Measurements from ENCODE around the gene RASSF7. TPM values are rescaled to one million over a fixed set of nuclear protein-coding genes. Genes with fewer than 3 reads are reported as not detected.

RASSF7 gene
- total RNA-seq, 1 experiment from 2014 or later, result 36.2 TPM

DNA sequence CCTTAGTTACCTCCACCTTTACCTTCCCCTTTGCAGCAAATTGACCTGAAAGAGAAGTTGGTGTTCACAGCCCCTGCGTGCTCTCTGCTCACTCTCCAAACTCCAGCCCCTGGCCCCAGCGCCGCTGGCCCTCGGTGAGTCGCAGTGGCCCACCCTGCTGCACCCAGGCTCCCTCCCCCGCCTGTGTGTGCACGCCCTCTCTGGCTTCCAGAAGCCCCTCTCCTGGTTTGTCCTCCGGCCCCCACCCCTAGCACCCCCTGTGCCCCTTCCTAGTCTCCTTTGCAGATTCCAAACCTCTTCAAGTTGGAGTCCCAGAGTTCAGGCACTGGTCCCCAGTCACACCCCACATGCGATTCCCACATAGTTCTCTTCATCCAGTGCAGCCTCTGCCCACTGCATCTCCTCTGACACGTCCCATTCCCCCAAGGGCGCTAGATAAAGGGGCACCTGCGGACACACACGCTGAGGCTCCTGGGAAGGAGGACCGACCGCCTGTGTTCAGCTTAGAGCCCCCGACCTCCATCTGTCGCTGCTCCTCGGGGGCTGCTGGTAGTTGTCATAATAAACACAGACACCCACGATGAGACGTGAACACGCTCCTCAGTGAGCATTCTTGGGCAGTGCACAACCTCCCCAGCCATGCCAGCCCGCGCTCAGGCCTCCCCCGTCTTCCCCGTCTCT lies 14.0 kb downstream of the RASSF7 start:
- Histone ChIP-seq H3K79me2 (ENCODE audit: low read depth) (peaks cover 31% of the 10 kb centered on the region), H3K27me3 (ENCODE audit: insufficient read depth, low read depth) (no peaks in the 10 kb centered on the region), H4K20me1 (ENCODE audit: insufficient read depth) (peaks cover 28% of the 10 kb centered on the region), H3K9me2 (ENCODE audit: insufficient read depth) (no peaks in the 10 kb centered on the region), H3K4me1 (replicated peaks; ENCODE audit: insufficient read depth) (peaks cover 16% of the 10 kb centered on the region), H3K4me3 (peak overlapping the region; percentile 68; the same call in 1 of the 2 replicates), H3K36me3 (ENCODE audit: low read depth) (no peaks in the 10 kb centered on the region; the same call in 1 of the 2 replicates), H3K9me3 (ENCODE audit: insufficient read depth, low read depth) (no peaks in the 10 kb centered on the region), H3K27ac (no peak overlapping the region), H2AFZ (peak overlapping the region; percentile 84), H3K4me2 (peak overlapping the region; percentile 83), H3F3A (ENCODE audit: insufficient read depth, low read depth) (no peaks in the 10 kb centered on the region)
- no TSS peak for BruUV-seq (replicated peaks)
- intact Hi-C loops (cut with micrococcal nuclease; ENCODE audit: unreplicated experiment), result no loop called here
- DNase-seq, result no peak
- POLR2A ChIA-PET (ENCODE audit: unreplicated experiment), result interaction anchor here (0.6 to 1.1 kb wide), 2 partner anchors 15 to 41 kb away, joined by 3 read pairs; no protein-coding TSS in a partner anchor
- CTCF ChIA-PET, result interaction anchor here (0.6 kb wide), 1 partner anchor 144 kb away, joined by 6 read pairs; no protein-coding TSS in a partner anchor
- no peak for TF ChIP-seq EZH2 (IDR thresholded peaks at IDR 0.05; ENCODE audit: low read depth)
- TF ChIP-seq, protein P1, sequence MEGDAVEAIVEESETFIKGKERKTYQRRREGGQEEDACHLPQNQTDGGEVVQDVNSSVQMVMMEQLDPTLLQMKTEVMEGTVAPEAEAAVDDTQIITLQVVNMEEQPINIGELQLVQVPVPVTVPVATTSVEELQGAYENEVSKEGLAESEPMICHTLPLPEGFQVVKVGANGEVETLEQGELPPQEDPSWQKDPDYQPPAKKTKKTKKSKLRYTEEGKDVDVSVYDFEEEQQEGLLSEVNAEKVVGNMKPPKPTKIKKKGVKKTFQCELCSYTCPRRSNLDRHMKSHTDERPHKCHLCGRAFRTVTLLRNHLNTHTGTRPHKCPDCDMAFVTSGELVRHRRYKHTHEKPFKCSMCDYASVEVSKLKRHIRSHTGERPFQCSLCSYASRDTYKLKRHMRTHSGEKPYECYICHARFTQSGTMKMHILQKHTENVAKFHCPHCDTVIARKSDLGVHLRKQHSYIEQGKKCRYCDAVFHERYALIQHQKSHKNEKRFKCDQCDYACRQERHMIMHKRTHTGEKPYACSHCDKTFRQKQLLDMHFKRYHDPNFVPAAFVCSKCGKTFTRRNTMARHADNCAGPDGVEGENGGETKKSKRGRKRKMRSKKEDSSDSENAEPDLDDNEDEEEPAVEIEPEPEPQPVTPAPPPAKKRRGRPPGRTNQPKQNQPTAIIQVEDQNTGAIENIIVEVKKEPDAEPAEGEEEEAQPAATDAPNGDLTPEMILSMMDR (conservative IDR thresholded peaks at IDR 0.05), result no peak

DNA sequence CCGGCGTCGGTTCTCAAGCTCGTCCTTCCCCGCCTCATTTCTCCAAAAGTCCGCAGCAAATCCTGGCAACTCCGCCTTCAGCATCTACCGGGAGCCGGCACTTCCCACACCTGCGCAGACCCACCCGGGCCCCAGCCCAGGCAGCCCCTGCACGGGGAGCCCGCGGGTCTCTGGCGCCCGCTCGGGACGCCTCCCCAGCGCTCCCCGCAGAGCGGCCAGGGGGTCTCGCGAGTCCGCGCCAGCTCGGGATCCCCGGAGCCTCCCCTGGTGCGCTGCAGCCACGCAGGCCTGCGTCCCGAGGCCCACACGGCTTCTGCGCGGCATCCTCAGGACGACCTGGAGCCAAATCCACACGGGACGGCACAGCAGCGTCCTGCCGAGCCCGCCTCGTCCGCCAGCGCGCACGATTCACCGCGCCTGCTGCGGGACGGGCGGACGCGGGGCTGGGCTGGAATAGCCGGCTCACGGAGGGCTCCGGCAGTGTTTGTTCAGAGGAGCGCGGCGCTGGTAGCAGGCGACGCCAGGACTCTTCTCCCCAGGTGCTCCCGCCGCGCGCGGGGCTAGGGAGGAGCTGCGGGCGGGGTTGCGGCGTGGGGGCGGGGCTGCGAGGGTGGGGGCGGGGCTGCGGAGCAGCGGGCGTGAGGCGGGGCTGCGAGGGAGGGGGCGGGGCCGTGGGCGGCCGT lies 14.7 kb downstream of the RASSF7 start:
- H2AFZ ChIP-seq, result peak overlapping the region; percentile 84
- H3K79me2 ChIP-seq (ENCODE audit: low read depth), result peaks cover 38% of the 10 kb centered on the region
- TF ChIP-seq, protein P1 (conservative IDR thresholded peaks at IDR 0.05), result no peak
- no peak for TF ChIP-seq EZH2 (IDR thresholded peaks at IDR 0.05; ENCODE audit: low read depth)
- peaks cover 16% of the 10 kb centered on the region for H3K4me1 ChIP-seq (replicated peaks; ENCODE audit: insufficient read depth)
- BruUV-seq (replicated peaks), result no TSS peak
- no peaks in the 10 kb centered on the region for H3F3A ChIP-seq (ENCODE audit: insufficient read depth, low read depth)
- peaks cover 35% of the 10 kb centered on the region for H4K20me1 ChIP-seq (ENCODE audit: insufficient read depth)
- peak overlapping the region; percentile 68 for H3K4me3 ChIP-seq
- H3K27me3 ChIP-seq (ENCODE audit: insufficient read depth, low read depth), result no peaks in the 10 kb centered on the region
- no peak for DNase-seq
- no peaks in the 10 kb centered on the region; the same call in 1 of the 2 replicates for H3K36me3 ChIP-seq (ENCODE audit: low read depth)
- H3K9me3 ChIP-seq (ENCODE audit: insufficient read depth, low read depth), result no peaks in the 10 kb centered on the region
- ChIA-PET CTCF (interaction anchor here (0.6 kb wide), 2 partner anchors 42 to 143 kb away, joined by 3 to 6 read pairs; no protein-coding TSS in a partner anchor), POLR2A (ENCODE audit: unreplicated experiment) (interaction anchor here (0.6 to 1.1 kb wide), 5 partner anchors 14 to 368 kb away, joined by 3 to 6 read pairs (median 4); partner anchors contain the start of gene BET1L)
- no peaks in the 10 kb centered on the region for H3K9me2 ChIP-seq (ENCODE audit: insufficient read depth)
- peak overlapping the region; percentile 83 for H3K4me2 ChIP-seq
- H3K27ac ChIP-seq, result no peak overlapping the region
- intact Hi-C loops (cut with micrococcal nuclease; ENCODE audit: unreplicated experiment), result no loop called here

DNA sequence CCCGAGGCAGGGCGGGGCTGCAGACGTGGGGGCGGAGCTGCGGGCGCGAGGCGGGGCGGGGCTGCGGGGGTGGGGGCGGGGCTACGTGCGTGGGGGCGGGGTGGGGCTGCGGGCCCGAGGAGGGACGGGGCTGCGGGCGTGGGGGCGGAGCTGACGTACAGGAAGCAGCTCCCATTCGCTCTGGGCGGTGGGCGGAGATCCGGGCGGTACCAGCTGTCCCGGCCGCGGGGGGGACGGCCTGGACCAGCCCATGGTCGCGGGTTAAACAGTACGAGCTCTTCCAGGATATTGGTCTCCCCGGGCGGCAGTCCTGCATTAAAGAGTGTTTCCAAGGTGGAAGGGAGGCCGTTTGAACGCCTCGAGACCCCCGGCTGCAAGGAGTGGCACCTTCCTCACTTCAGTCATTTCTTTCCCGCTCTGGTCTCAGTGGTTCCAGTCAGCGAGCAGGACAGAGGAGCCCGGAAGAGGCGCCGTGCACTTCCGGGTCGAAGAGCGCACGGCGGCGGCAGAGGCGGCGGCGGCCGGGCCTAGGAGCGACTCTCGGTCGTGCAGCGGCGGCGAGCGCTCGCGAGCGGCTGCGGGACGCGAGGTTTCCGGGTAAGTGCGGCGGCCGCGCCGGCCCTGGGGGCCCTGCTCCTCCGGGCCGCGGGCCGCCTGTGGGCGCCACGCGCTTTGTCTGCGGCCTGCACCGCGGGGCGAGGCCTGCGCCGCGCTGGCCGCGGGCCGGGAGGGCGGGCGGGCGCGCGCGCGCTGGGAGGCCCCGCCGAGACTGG lies 15.4 kb downstream of the RASSF7 start, which contains the start of gene PHRF1:
Gene PHRF1, plus strand, starts transcription at position 475 of the 773 bp plus-strand sequence. CDS start 5,043 bp downstream, outside the sequence.
- Histone ChIP-seq H2AFZ (peak within 1 kb of the TSS; percentile 84), H3K27me3 (ENCODE audit: insufficient read depth, low read depth) (no peaks in the 10 kb centered on the region), H3K4me3 (peak within 1 kb of the TSS; percentile 79), H3K9me2 (ENCODE audit: insufficient read depth) (no peaks in the 10 kb centered on the region), H3K4me1 (replicated peaks; ENCODE audit: insufficient read depth) (peaks cover 16% of the 10 kb centered on the region), H3K36me3 (ENCODE audit: low read depth) (no peaks in the 10 kb centered on the region; the same call in 1 of the 2 replicates), H3K9me3 (ENCODE audit: insufficient read depth, low read depth) (no peaks in the 10 kb centered on the region), H3K4me2 (peak within 1 kb of the TSS; percentile 85), H3K27ac (peak within 1 kb of the TSS; percentile 61; the same call in 1 of the 2 replicates), H3F3A (ENCODE audit: insufficient read depth, low read depth) (no peaks in the 10 kb centered on the region), H4K20me1 (ENCODE audit: insufficient read depth) (peaks cover 40% of the 10 kb centered on the region), H3K79me2 (ENCODE audit: low read depth) (peaks cover 45% of the 10 kb centered on the region)
- DNase-seq, result peak; percentile 67 to 88
- intact Hi-C loops (cut with micrococcal nuclease; ENCODE audit: unreplicated experiment), result no loop called here
- BruUV-seq (replicated peaks), result no TSS peak
- TF ChIP-seq, protein P1 (conservative IDR thresholded peaks at IDR 0.05), result no peak
- no peak for TF ChIP-seq EZH2 (IDR thresholded peaks at IDR 0.05; ENCODE audit: low read depth)
- ChIA-PET CTCF (interaction anchor here (0.6 kb wide), 1 partner anchor 42 kb away, joined by 3 read pairs; no protein-coding TSS in a partner anchor), POLR2A (ENCODE audit: unreplicated experiment) (interaction anchor here (0.6 to 1.1 kb wide), 4 partner anchors 15 to 369 kb away, joined by 3 to 6 read pairs (median 4); partner anchors contain the start of gene BET1L)
